ENCODE measurements around the gene RIPK3.
A peak's percentile ranks its signal among the peaks of the same experiment; 100 is the strongest.

The RIPK3 gene

GRCh38 chr14:24309538-24310264, 30.1 kb downstream of the RIPK3 start, which contains the start of gene LTB4R2:
Gene LTB4R2 (plus strand): TSS chr14:24310140. CDS start chr14:24310665, 525 bp downstream.
- peak within 1 kb of the TSS; percentile 25 to 88 for H3K27ac ChIP-seq
- no peak for DNase-seq (ENCODE audit: low spot score)
- TF ChIP-seq, protein P1, sequence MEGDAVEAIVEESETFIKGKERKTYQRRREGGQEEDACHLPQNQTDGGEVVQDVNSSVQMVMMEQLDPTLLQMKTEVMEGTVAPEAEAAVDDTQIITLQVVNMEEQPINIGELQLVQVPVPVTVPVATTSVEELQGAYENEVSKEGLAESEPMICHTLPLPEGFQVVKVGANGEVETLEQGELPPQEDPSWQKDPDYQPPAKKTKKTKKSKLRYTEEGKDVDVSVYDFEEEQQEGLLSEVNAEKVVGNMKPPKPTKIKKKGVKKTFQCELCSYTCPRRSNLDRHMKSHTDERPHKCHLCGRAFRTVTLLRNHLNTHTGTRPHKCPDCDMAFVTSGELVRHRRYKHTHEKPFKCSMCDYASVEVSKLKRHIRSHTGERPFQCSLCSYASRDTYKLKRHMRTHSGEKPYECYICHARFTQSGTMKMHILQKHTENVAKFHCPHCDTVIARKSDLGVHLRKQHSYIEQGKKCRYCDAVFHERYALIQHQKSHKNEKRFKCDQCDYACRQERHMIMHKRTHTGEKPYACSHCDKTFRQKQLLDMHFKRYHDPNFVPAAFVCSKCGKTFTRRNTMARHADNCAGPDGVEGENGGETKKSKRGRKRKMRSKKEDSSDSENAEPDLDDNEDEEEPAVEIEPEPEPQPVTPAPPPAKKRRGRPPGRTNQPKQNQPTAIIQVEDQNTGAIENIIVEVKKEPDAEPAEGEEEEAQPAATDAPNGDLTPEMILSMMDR (IDR thresholded peaks at IDR 0.05): no peak
- peak within 1 kb of the TSS; percentile 84 for H3K4me3 ChIP-seq

- TF ChIP-seq, protein P1 (IDR thresholded peaks at IDR 0.05): no peak
- DNase-seq (ENCODE audit: low spot score): no peak
- H3K4me3 ChIP-seq: no peak overlapping the region
- H3K27ac ChIP-seq: no peak overlapping the region
These were observed 31.3 kb downstream of the RIPK3 start for GRCh38 chr14:24308342-24309124.

DNA sequence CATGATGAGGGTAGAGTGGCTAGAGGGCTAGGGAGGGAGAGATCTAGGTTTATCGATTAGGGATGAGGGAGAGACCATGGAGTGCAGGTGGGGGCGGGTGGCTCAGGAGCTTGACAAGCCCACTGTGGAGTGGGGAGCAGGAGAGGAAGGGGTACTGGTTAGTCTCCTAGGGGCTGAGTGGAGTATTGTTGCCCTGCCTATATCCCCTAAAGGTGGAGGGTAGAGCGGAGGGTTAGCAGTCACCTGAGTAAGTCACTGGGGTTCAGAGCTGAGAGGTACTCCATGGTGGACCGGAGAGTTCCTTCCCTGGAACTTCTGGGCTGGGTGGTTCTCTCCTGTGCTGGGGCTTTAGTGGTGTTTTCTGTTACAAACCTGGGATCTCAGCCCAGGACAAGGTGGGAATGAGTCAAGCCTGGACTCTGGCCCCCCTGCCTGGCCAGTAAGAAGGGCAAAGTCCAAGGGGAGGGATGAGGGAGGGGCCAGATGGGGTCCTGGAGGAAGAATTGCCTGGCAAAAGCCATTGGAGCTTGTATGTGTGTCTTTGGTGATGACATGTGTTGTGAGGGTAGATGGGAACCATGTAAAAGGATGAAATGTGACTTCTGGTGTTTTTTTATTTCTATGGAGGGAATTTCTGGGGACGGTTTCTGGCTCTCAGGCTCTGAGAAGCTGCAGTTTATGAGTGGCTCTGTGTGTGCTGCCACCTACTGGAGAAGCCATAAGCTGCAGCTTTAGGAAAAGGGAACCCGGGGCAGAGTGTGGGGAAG, 32.0 kb downstream of the RIPK3 start, which contains the start of gene CIDEB:
TSS of gene CIDEB (minus strand) at position 403 of the 767 bp plus-strand sequence. CDS start at position 284, 119 bp downstream.
- TF ChIP-seq, protein P1 (IDR thresholded peaks at IDR 0.05): peak; percentile 84
- no peak within 1 kb of the TSS for H3K4me3 ChIP-seq
- no peak for DNase-seq (ENCODE audit: low spot score)
- H3K27ac ChIP-seq: no peak within 1 kb of the TSS

- DNase-seq (ENCODE audit: low spot score): no peak
- Histone ChIP-seq H3K4me3 (no peak overlapping the region), H3K27ac (no peak overlapping the region)
- TF ChIP-seq, protein P1 (IDR thresholded peaks at IDR 0.05): no peak
These were observed 32.6 kb downstream of the RIPK3 start for GRCh38 chr14:24307156-24307574.

GRCh38 chr14:24304019-24304387, 35.8 kb downstream of the RIPK3 start:
- Histone ChIP-seq H3K27ac (no peak overlapping the region), H3K4me3 (no peak overlapping the region)
- no peak for DNase-seq (ENCODE audit: low spot score)
- TF ChIP-seq, protein P1 (IDR thresholded peaks at IDR 0.05): no peak

DNA sequence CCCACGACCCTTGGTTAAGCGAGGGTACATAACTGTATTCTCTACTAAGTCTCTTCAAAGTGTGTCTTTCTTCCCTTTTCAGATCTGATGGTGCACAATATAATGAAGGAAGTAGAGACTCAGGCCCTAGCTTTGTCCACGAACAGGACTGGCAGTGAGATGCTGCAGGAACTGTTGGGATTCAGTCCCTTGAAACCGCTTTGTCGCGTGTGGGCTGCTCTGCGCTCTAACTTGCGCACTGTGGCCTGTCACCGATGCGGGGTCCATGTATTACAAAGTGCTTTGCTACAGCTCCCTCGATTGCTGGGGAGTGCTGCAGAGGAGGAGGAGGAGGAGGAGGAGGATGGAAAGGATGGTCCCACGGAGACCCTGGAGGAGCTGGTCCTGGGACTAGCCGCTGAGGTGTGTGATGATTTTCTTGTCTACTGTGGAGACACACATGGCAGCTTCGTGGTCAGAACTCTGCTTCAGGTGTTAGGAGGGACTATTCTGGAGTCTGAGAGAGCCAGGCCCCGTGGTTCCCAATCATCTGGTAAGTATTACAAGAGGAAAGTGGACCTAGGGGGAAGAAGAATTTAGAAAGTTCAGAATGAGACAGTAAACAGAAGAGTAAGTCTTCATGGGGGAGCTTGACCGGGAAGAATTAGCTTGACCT, 39.3 kb downstream of the RIPK3 start:
- DNase-seq (ENCODE audit: low spot score): no peak
- H3K4me3 ChIP-seq: peak overlapping the region; percentile 94
- TF ChIP-seq, protein P1 (IDR thresholded peaks at IDR 0.05): no peak
- peak overlapping the region; percentile 81 to 92 for H3K27ac ChIP-seq

Data from coronary artery (tissue), 2 donors.